DOHH2 (cell line): ENCODE results near the gene ANK3.

ENCODE experiments used
- CTCF ChIP-seq: fragments of 200-600 bp; sonication (generic); IDR thresholded peaks from one replicate; pipeline ENCODE4 v1.5.1; 2014; ENCODE audit warnings: antibody characterized with exemption, mild to moderate bottlenecking, low read depth, low read length; ENCODE audit not compliant: poor library complexity, severe bottlenecking
- EZH2phosphoT487 ChIP-seq: fragments of 200-600 bp; sonication (generic); IDR thresholded peaks from 2 replicates; pipeline ENCODE4 v1.6.1; 2017; ENCODE audit warnings: borderline replicate concordance, mild to moderate bottlenecking, antibody characterized with exemption, low read length, moderate library complexity, mixed read lengths

- TF ChIP-seq CTCF (no peak), EZH2phosphoT487 (no peak)
Observed at GRCh38 chr10:60296073-60296472, 93.6 kb downstream of the ANK3 start.
